Activated naive CD8-positive, alpha-beta T cell treated with anti-CD3 and anti-CD28 coated beads, Interleukin-2, amount 50 U/mL, for 24 hours (primary cell): ENCODE data around the gene OTUB1.

ENCODE experiments used
- ATAC-seq: fragments of 150-1000 bp; cut with Tn5 transposase; one replicate; pipeline ENCODE4 v1.10.0; 2021
- DNase-seq: peaks from one replicate; pipeline ENCODE4 v3.0.0; 2021
- H3K27ac Mint-ChIP-seq: one replicate; pipeline ENCODE4 v1.8.0; 2021; ENCODE audit warnings: mild to moderate bottlenecking, mixed read lengths
- H3K27me3 Mint-ChIP-seq: one replicate; pipeline ENCODE4 v1.8.0; 2021; ENCODE audit warnings: mixed read lengths
- H3K36me3 Mint-ChIP-seq: one replicate; pipeline ENCODE4 v1.8.0; 2021; ENCODE audit warnings: low read depth, mixed read lengths
- H3K4me1 Mint-ChIP-seq: one replicate; pipeline ENCODE4 v1.8.0; 2021; ENCODE audit warnings: mixed read lengths
- H3K4me3 Mint-ChIP-seq: one replicate; pipeline ENCODE4 v1.8.0; 2021; ENCODE audit warnings: mild to moderate bottlenecking, moderate library complexity, mixed read lengths
- H3K9me3 Mint-ChIP-seq: one replicate; pipeline ENCODE4 v1.8.0; 2021; ENCODE audit warnings: mixed read lengths

Gene OTUB1, protein sequence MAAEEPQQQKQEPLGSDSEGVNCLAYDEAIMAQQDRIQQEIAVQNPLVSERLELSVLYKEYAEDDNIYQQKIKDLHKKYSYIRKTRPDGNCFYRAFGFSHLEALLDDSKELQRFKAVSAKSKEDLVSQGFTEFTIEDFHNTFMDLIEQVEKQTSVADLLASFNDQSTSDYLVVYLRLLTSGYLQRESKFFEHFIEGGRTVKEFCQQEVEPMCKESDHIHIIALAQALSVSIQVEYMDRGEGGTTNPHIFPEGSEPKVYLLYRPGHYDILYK

DNA sequence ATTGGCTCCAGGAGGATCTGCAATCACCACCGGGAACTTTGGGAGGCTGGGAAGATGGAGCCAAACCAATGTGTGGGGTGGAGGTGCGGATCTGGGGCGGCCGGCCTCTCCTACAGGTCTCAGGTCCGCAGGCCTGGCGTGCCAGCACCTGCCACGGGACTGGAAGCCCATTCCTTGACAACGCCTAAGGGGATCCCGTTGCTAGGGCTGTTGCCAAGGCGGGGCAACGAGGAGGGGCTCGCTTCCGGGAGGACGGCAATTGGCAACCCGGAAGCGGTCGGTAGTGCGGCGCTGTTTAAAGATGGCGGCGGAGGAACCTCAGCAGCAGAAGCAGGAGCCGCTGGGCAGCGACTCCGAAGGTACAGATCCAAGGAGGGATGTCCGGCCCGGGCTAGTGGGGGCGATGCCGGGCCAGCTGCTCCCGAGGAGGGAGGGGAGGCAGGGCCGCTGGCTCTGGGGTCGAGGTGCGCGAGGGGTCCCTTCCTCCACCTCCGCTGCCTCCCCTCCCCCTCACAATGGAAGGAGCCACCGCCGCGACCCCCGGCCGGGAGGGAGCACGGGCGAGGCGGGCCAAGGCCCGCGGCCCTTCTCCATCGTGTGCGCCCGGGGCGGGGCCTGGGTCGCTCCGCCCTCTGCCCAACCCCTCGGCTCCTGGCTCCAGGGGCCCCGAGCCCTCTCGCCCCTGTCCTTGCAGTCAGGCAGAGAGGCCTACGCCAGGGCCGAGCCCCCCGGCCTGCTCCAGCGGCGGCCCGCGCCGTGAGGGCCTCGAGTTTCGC is at the start of gene OTUB1:
Gene OTUB1 (plus strand): TSS at position 283 of the 776 bp plus-strand sequence. CDS start 19 bp downstream, at position 302.
- Mint-ChIP-seq H3K4me1 (peaks cover 28% of the 10 kb centered on the region), H3K4me3 (peak within 1 kb of the TSS; percentile 96), H3K36me3 (peaks cover 20% of the 10 kb centered on the region), H3K9me3 (no peaks in the 10 kb centered on the region), H3K27ac (peak within 1 kb of the TSS; percentile 98), H3K27me3 (no peaks in the 10 kb centered on the region)
- peak; percentile 88 for DNase-seq
- ATAC-seq: peak; percentile 93

DNA sequence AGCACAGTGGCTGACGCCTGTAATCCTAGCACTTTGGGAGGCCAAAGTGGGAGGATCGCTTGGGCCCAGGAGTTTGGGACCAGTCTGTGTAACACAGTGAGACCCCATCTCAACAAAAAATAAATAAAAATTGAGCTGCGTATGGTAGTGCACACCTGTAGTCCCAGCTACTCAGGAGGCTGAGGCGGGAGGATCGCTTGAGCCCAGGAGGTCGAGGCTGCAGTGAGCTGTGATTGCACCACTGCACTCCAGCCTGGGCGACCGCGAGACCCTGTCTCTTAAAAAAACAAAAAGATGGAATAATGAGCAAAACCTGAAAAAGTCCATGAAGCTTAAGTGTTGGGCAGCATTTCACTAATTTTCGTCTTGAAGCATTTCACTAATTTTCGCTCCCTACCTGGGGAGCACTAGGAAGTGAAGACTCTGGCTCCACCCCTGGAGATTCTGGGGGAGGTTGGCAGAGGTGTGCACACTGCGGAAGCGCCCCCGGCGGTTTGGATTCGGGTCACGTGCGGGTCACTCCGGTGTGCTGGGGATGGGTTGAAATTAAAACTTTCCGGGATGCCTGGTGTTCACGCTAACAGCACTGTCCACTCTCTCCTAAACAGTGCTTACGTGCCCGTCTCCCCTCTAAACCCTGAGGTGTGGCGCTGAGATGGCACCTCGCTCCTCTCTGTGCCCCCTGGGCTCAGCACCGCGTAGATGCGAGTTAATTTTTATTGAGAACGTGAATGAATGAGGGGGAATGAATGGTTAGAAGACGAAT is 48.3 kb upstream of the OTUB1 start:
- H3K27me3 Mint-ChIP-seq: no peaks in the 10 kb centered on the region
- no peaks in the 10 kb centered on the region for H3K9me3 Mint-ChIP-seq
- ATAC-seq (peak; percentile 16), DNase-seq (peak; percentile 44)
- peak overlapping the region; percentile 83 for H3K4me3 Mint-ChIP-seq
- H3K27ac Mint-ChIP-seq: peak overlapping the region; percentile 86
- H3K36me3 Mint-ChIP-seq: peaks cover 2% of the 10 kb centered on the region
- H3K4me1 Mint-ChIP-seq: peaks cover 25% of the 10 kb centered on the region

DNA sequence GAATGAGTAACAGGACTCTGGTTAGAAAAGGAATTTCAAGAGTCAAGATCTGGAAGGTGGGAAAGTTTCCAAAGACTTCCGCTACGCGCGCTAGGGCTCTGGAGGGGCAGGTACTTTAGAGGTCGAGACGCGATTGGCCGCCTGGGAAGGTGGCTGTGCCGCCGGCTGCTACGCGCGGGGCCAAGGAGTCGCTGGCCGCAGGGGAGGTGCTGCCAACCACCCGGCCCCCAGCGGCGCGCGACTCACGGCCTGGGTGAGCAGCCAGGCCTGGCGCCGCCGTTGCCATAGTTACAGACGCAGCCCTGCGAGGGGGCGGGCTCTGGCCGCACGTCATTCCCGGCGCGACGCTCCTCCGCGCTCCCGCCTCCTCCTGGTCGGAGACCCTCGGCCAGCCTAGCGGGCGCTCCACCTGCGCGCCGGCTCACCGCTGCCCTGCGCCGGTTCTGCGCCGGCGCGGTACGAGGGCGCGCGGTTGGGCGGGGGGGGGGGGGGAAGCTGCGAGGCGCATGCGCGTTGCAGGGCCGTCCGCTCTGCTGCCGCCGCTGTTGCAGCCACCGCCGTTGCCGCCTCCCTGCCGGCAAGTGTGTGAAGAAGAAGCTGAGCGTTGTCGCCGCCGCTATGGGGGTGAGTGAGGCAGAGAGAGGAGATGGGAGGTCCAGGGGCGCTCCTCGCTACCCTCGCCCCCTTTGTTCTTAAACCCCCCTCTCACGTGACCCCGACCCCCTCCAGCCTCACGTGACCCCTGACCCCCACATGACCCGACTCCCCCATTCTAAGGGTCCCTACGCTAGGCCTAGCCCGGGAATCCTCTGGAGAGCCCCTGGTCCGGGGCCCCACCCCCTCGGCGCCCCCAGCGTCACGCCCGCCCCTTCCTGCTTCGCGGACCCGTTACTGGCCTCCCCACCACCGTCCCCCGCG is 47.5 kb upstream of the OTUB1 start, which contains the start of gene NAA40:
Gene NAA40 (plus strand): TSS at position 524 of the 918 bp plus-strand sequence. CDS start 95 bp downstream, at position 619.
- Mint-ChIP-seq H3K4me1 (peaks cover 25% of the 10 kb centered on the region), H3K4me3 (peak within 1 kb of the TSS; percentile 83), H3K27me3 (no peaks in the 10 kb centered on the region), H3K9me3 (no peaks in the 10 kb centered on the region), H3K27ac (peak within 1 kb of the TSS; percentile 86), H3K36me3 (peaks cover 2% of the 10 kb centered on the region)
- DNase-seq: peak; percentile 96
- ATAC-seq: peak; percentile 97

DNA sequence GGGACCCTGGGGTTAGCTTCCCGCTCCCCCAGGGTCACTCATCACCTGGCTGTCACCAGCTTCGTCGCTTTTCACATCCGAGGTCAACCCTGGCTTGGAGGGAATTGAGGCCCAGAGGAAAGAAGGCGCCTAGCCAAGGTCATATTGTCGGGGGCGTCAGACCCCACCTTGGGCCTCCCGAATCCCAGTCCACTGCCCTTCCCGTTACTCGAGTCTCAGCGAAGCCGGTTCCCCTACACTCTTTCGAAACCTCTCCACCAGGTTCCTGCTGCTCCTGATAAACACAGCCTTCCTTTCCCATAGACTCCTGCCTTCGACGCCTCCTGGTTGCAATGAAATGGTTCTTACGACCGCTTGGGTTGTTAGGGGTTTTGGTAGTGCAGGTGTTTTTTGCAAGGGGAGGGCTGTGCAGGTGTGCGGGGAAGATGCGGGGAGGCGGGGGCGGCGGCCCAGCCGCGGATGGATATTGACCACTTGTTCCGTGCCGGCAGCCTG is 46.8 kb upstream of the OTUB1 start:
- DNase-seq (no peak), ATAC-seq (no peak)
- Mint-ChIP-seq H3K4me1 (peaks cover 25% of the 10 kb centered on the region), H3K4me3 (peak overlapping the region; percentile 83), H3K9me3 (no peaks in the 10 kb centered on the region), H3K36me3 (peaks cover 2% of the 10 kb centered on the region), H3K27ac (peak overlapping the region; percentile 80), H3K27me3 (no peaks in the 10 kb centered on the region)

DNA sequence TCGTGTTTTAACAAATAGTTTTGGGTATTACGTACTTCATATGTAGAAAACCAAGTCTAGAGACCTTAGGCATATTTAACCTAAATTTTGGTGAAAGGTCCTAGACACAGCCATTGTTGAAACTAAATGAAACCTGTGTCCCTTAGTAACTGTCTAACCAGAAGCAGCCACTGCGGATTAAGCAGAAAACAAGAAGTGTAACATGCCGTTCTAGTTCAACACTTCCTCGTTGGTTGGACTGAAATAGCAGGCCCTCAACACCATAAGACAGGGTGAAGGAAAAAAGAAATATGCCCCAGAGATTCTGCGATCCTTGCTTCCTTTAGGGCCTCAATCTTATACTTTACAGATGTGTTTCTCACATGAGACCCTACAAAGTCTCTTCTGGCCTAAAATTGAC is 45.5 kb upstream of the OTUB1 start:
- Mint-ChIP-seq H3K36me3 (peaks cover 2% of the 10 kb centered on the region), H3K27ac (no peak overlapping the region), H3K27me3 (no peaks in the 10 kb centered on the region), H3K4me3 (peak overlapping the region; percentile 83), H3K4me1 (peaks cover 25% of the 10 kb centered on the region), H3K9me3 (no peaks in the 10 kb centered on the region)
- ATAC-seq: no peak
- DNase-seq: no peak

DNA sequence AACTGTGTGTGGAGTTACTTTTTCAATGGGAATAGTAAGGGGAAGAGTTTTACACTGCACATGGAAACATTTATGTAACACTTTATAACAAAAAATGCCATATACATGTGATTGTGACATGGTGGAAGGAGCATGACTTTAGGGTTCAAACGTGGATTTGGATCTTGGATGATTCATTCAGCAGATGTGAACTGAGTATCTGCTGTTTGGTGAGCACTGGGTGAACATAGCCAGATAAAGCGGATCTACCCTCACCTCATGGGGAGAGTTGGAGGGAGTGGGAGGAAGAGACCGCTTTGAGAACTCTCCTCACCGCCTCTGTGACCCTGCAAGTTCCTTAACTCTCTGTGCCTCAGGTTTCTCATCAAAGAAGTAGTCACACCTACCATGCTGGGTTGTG is 44.3 kb upstream of the OTUB1 start:
- ATAC-seq: no peak
- H3K27me3 Mint-ChIP-seq: no peaks in the 10 kb centered on the region
- peaks cover 4% of the 10 kb centered on the region for H3K36me3 Mint-ChIP-seq
- no peak for DNase-seq
- peaks cover 25% of the 10 kb centered on the region for H3K4me1 Mint-ChIP-seq
- H3K9me3 Mint-ChIP-seq: no peaks in the 10 kb centered on the region
- no peak overlapping the region for H3K4me3 Mint-ChIP-seq
- no peak overlapping the region for H3K27ac Mint-ChIP-seq

DNA sequence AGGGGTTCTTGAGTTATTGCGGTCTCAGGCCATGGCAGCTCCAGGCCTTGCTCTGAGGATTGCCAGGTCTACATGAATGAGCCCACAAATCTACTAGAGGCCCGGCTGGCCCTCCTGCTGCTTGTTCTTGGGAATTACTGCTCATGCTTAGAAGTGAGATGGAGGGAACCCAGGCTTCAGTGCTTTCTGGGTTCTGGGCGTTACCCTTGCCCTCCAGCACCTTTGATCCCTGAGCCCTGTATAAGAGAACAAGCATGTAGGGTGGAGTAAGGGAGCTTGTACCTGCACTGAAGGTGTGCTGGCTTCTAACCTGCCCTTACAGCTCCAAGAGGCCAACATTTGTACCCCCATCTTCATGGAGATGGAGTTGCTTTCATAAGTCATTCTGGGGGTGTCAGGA is 43.4 kb upstream of the OTUB1 start:
- Mint-ChIP-seq H3K27me3 (no peaks in the 10 kb centered on the region), H3K4me3 (no peak overlapping the region), H3K9me3 (no peaks in the 10 kb centered on the region), H3K36me3 (peaks cover 4% of the 10 kb centered on the region), H3K27ac (no peak overlapping the region), H3K4me1 (peaks cover 21% of the 10 kb centered on the region)
- ATAC-seq: no peak
- DNase-seq: no peak

DNA sequence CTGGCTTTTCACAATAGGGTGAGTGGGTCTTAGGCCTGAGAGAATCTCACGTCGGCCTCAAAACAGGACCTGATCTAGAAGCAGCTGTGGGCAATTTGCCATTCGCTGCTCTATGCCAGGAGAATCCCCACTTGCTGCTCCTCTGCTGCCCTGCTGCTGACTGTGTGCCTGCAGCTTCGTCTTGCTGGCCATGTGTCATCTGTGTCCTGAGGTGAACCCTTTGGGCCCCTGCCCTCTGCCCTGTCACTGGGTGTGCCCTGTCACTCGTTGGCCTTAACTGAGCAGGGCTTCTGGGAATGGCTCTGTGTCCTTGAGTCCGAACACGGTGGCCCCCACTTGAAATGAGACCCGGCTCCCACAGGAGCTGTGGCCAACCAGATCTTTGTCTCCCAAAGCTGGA is 41.3 kb upstream of the OTUB1 start:
- Mint-ChIP-seq H3K27ac (no peak overlapping the region), H3K27me3 (no peaks in the 10 kb centered on the region), H3K4me3 (no peak overlapping the region), H3K4me1 (peaks cover 11% of the 10 kb centered on the region), H3K9me3 (no peaks in the 10 kb centered on the region), H3K36me3 (peaks cover 7% of the 10 kb centered on the region)
- DNase-seq (no peak), ATAC-seq (no peak)

DNA sequence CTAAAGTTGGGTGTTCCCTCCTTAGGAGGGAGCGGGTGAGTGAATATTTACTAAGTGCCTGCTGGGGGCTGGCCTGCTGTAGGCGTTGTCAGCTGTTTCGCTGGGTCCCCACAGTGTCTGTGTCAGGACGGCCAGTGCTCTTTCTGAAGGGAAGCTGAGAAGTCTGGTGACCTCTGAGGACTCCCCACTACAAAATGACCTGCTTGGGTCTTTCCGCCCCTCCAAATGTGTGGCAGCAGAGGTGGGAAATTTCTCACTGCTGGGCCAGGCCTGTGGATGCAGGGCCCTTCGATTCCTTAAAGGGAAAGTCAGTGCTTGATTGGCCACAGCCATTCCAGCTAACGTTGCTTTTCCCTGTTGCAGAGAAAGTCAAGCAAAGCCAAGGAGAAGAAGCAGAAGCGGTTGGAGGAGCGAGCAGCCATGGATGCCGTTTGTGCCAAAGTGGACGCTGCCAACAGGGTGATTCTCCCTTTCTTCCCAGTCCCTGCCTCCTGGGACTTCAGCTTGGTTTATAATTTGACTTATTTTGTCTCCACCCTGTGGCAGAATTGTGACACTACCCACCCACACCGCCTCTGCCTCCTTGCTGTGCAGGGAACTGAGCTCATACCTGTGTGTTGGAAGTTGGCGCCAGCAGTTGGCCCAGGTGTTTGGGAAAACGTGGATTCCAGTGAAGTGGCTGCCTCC is 40.6 kb upstream of the OTUB1 start:
- Mint-ChIP-seq H3K27me3 (no peaks in the 10 kb centered on the region), H3K4me3 (no peak overlapping the region), H3K27ac (no peak overlapping the region), H3K9me3 (no peaks in the 10 kb centered on the region), H3K36me3 (peaks cover 7% of the 10 kb centered on the region), H3K4me1 (peaks cover 6% of the 10 kb centered on the region)
- no peak for ATAC-seq
- DNase-seq: peak; percentile 29

DNA sequence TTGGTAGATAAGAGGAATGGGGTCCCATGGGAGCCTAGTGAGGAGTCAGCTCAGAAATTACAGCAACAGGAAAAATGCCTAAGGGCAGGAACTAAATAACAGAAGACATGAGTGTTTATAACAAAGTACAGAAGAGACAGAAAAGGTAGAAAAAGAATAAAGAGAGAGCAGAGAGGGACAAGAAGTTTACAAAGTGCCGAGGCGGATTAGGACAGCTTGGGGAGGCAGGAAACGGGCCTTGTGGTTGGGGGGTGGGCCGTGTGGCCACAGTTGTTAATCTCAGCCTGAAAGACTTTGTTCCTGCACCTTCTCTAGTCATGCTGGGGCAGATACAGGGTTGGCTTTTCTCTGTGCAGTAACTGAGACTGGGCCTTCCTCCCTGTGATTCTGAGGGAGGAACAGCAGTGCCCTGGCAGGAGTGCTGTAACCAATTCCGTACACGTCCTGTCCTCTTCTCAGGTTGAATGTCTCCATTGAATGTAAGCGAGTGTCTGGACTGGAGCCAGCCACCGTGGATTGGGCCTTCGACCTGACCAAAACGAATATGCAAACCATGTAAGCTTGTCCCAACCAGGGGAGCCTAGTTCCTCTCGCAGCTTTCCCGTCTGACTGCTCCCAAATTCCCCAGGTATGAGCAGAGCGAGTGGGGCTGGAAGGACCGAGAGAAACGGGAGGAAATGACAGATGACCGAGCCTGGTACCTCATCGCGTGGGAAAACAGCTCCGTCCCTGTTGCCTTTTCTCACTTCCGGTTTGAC is 34.3 kb upstream of the OTUB1 start:
- DNase-seq: peak; percentile 36
- H3K4me3 Mint-ChIP-seq: peak overlapping the region; percentile 9
- H3K27ac Mint-ChIP-seq: peak overlapping the region; percentile 15
- H3K9me3 Mint-ChIP-seq: no peaks in the 10 kb centered on the region
- peaks cover 17% of the 10 kb centered on the region for H3K36me3 Mint-ChIP-seq
- peaks cover 20% of the 10 kb centered on the region for H3K4me1 Mint-ChIP-seq
- H3K27me3 Mint-ChIP-seq: no peaks in the 10 kb centered on the region
- ATAC-seq: peak; percentile 60

DNA sequence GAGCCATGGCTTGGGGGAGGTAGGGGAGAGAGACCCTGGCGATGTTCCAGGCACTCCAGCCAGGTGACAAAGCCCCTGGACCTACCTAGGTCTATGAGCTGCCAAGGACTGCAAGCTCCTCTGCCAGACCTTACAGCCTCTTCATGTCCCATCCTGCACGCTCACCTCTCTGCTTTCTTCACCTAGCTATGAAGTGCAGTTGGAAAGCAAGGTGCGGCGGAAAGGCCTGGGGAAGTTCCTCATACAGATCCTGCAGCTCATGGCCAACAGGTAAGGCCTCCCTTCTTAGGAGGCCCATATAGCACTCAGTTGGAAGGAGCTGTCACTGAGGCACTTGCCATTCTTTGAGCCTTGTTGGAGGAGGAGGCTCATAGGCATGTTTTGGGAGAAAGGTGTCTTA is 33.7 kb upstream of the OTUB1 start:
- Mint-ChIP-seq H3K9me3 (no peaks in the 10 kb centered on the region), H3K4me1 (peaks cover 20% of the 10 kb centered on the region), H3K36me3 (peaks cover 17% of the 10 kb centered on the region), H3K27me3 (no peaks in the 10 kb centered on the region), H3K4me3 (no peak overlapping the region), H3K27ac (no peak overlapping the region)
- ATAC-seq (no peak), DNase-seq (no peak)

DNA sequence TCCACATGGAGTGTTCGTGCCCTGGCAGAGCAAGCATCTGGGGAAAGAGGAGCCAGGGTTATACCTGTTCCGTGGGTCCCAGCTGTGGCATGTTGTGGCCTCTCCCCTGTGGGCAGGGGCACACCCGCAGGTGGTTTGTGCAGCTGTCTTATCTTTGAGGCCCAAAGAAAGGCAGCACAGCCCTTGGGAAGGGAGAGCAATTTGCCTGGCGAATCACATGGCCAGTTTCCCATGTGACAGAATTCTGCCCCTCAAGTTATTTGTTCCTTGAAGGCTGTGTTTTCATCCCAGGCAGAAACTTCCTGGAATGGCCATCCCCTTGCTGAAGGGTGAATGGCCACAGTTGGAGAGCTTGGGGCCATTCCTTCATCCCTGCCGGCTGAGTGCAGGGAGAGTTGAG is 28.2 kb upstream of the OTUB1 start:
- no peak for DNase-seq
- no peak for ATAC-seq
- peaks cover 10% of the 10 kb centered on the region for H3K4me1 Mint-ChIP-seq
- H3K36me3 Mint-ChIP-seq: peaks cover 8% of the 10 kb centered on the region
- H3K27me3 Mint-ChIP-seq: no peaks in the 10 kb centered on the region
- no peak overlapping the region for H3K4me3 Mint-ChIP-seq
- H3K27ac Mint-ChIP-seq: no peak overlapping the region
- no peaks in the 10 kb centered on the region for H3K9me3 Mint-ChIP-seq
